Hepatocyte (in vitro differentiated cells): Measurements from ENCODE around the gene GRID2.

Experiments used
- CTCF ChIP-seq: fragments of 200-600 bp; sonication (generic); IDR thresholded peaks from 2 replicates; pipeline ENCODE4 v1.5.1; 2016; ENCODE audit warnings: antibody characterized with exemption, mild to moderate bottlenecking; ENCODE audit not compliant: poor library complexity
- EZH2 ChIP-seq: fragments of 200-600 bp; sonication (generic); IDR thresholded peaks from 2 replicates; pipeline ENCODE4 v1.6.1; 2016; ENCODE audit warnings: antibody characterized with exemption, mild to moderate bottlenecking, borderline replicate concordance
- EZH2phosphoT487 ChIP-seq: fragments of 200-600 bp; sonication (generic); IDR thresholded peaks from one replicate; pipeline ENCODE4 v1.6.1; 2018; ENCODE audit warnings: antibody characterized with exemption, mild to moderate bottlenecking, low read depth, moderate library complexity; ENCODE audit not compliant: unreplicated experiment, severe bottlenecking

DNA sequence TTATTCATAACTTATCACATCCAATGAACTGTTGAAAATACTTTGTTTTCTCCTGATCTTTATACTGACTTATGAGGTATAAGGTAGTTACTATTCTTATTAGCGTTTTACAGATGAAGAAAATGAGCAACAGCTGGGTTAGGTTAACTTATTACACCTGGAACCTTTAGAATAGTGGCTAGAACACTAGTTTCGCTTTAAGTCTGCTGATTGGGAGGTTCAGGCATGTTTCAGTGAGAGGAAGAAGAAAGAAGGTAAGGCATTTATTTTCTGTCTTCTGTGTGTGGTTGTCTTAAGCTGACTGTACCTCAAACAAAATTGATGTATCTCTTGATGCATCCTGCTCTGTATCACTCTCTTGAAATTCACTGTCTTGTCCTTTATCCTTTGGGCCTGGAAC lies 302.5 kb downstream of the GRID2 start:
- TF ChIP-seq CTCF = no peak
- TF ChIP-seq EZH2phosphoT487 = no peak
- TF ChIP-seq EZH2 = no peak
